ENCODE measurements around the gene FAM78A. TPM values are rescaled to one million over a fixed set of nuclear protein-coding genes. Genes with fewer than 3 reads are reported as not detected.

The FAM78A gene
- total and polyA plus RNA-seq, 8 donors, result 0.85 to 3.5 (median 1.6) TPM; not detected in 1

DNA sequence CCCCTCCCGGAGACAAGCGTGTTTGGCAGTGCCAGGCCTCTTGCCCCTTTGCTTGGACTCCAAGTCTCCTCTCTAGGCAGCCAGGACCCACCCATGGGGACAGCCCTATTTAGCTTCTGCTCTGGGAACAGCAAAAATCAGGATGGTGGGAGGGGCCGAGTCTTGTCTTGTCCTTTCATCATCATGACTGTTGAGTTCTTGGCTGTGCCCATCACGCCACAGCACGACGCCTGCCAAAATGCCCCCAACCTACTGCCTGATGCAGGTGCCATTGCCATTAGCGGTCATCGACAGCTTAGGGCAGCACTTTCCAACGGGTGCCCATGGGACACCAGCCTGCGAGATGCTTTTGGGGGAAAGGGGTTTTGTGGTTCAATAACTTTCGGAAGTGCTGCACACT, 32.1 kb upstream of the FAM78A start:
- intact Hi-C loops (cut with DNase I; ENCODE audit: low total_unique reads), result no loop called here
- Histone ChIP-seq H3K4me1 (peaks cover 0 to 6% (median 3%) of the 10 kb centered on the region in 4 donors), H3K36me3 (peaks cover 0 to 9% (median 0%) of the 10 kb centered on the region in 4 donors), H3K27ac (no peak overlapping the region), H3K4me3 (no peak overlapping the region), H3K27me3 (no peaks in the 10 kb centered on the region), H3K9me3 (no peaks in the 10 kb centered on the region)
- WGBS, 5 donors, result 90 to 94% (median 93%) methylated on average over 10 to 11 of the region's 11 CpGs
- TF ChIP-seq, protein P1, sequence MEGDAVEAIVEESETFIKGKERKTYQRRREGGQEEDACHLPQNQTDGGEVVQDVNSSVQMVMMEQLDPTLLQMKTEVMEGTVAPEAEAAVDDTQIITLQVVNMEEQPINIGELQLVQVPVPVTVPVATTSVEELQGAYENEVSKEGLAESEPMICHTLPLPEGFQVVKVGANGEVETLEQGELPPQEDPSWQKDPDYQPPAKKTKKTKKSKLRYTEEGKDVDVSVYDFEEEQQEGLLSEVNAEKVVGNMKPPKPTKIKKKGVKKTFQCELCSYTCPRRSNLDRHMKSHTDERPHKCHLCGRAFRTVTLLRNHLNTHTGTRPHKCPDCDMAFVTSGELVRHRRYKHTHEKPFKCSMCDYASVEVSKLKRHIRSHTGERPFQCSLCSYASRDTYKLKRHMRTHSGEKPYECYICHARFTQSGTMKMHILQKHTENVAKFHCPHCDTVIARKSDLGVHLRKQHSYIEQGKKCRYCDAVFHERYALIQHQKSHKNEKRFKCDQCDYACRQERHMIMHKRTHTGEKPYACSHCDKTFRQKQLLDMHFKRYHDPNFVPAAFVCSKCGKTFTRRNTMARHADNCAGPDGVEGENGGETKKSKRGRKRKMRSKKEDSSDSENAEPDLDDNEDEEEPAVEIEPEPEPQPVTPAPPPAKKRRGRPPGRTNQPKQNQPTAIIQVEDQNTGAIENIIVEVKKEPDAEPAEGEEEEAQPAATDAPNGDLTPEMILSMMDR (IDR thresholded peaks at IDR 0.05), result no peak
- no peak for TF ChIP-seq EP300 (IDR thresholded peaks at IDR 0.05)
- TF ChIP-seq POLR2AphosphoS5 (IDR thresholded peaks at IDR 0.05), result no peak
- no peak for TF ChIP-seq POLR2A (IDR thresholded peaks at IDR 0.05)
- no peak for DNase-seq

GRCh38 chr9:131307974-131308373, 31.7 kb upstream of the FAM78A start:
- H3K9me3 ChIP-seq, result no peaks in the 10 kb centered on the region
- no peak for TF ChIP-seq EP300 (IDR thresholded peaks at IDR 0.05)
- no peak for TF ChIP-seq POLR2A (IDR thresholded peaks at IDR 0.05)
- TF ChIP-seq, protein P1 (IDR thresholded peaks at IDR 0.05), result no peak
- no peak for TF ChIP-seq POLR2AphosphoS5 (IDR thresholded peaks at IDR 0.05)
- no peak for DNase-seq
- 85 to 90% (median 87%) methylated on average over 26 to 31 of the region's 31 CpGs for WGBS, 5 donors
- peaks cover 0 to 9% (median 0%) of the 10 kb centered on the region in 4 donors for H3K36me3 ChIP-seq
- intact Hi-C loops (cut with DNase I; ENCODE audit: low total_unique reads), result no loop called here
- no peak overlapping the region for H3K4me3 ChIP-seq
- H3K4me1 ChIP-seq, result peaks cover 0 to 6% (median 3%) of the 10 kb centered on the region in 4 donors
- H3K27ac ChIP-seq, result no peak overlapping the region
- H3K27me3 ChIP-seq, result no peaks in the 10 kb centered on the region

DNA sequence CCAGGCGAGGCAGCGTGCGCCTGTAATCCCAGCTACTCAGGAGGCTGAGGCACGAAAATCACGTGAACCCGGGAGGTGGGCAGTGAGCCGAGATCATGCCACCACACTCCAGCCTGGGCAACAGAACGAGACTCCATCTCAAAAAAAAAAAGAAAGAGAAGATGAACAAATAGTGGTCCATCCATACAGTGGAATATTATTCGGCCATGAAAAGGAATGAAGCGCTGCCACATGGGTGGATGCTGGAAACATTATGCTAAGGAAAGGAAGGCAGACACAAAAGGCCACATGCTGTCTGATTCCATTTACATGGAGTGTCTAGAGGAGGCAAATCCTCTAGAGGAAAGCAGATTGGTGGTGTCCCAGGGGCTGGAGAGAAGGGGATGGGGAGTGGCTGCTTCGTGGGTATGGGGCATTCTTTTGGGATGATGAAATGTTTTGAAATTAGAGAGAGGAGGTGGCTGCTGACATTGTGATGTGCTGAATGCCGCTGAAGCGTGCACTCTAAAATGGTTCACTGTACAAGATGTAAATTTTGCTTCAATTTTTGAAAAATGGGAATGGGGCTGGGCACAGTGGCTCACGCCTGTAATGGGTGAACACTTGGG, 30.2 kb upstream of the FAM78A start:
- Histone ChIP-seq H3K27me3 (no peaks in the 10 kb centered on the region), H3K4me1 (peaks cover 0 to 6% (median 3%) of the 10 kb centered on the region in 4 donors), H3K9me3 (no peaks in the 10 kb centered on the region), H3K36me3 (peaks cover 0 to 9% (median 0%) of the 10 kb centered on the region in 4 donors), H3K27ac (no peak overlapping the region), H3K4me3 (no peak overlapping the region)
- WGBS, 5 donors, result 90 to 94% (median 93%) methylated on average over 14 of the region's 14 CpGs
- intact Hi-C loops (cut with DNase I; ENCODE audit: low total_unique reads), result no loop called here
- DNase-seq, result no peak
- TF ChIP-seq, protein P1 (IDR thresholded peaks at IDR 0.05), result no peak
- no peak for TF ChIP-seq POLR2AphosphoS5 (IDR thresholded peaks at IDR 0.05)

DNA sequence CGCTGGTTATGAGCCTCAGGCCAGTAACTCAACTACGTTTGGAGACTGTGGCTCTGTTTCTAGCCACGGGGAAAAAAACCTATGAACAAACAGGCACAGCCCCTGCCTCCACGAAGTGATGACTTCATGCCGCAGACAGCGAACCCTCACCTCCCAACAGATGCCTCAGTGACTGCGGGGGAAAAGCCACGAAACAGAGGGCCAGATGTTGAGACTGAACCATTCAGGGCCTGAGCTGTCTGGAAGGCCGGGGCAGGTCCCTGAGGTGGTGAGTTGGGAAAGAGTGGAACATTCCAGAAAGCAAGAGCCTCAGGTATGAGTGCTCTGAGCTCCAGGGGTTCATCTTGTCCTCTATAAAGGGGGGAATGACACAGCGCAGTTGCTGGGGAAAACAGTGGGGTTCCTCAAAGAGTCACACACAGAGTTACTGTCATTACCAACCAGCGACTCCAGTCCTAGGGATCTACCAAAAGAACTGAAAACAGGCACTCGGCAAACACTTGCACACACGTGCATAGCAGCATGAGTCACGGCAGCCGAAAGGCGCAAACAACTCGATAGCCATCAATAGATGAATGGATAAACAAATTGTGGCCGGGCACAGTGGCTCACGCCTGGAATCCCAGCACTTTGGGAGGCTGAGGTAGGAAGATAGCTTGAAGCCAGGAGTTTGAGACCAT, 28.5 kb upstream of the FAM78A start:
- TF ChIP-seq, protein P1 (IDR thresholded peaks at IDR 0.05), result no peak
- TF ChIP-seq POLR2AphosphoS5 (IDR thresholded peaks at IDR 0.05), result no peak
- no peak for TF ChIP-seq POLR2A (IDR thresholded peaks at IDR 0.05)
- TF ChIP-seq EP300 (IDR thresholded peaks at IDR 0.05), result no peak
- Histone ChIP-seq H3K9me3 (no peaks in the 10 kb centered on the region), H3K27me3 (no peaks in the 10 kb centered on the region), H3K4me1 (no peaks in the 10 kb centered on the region), H3K36me3 (peaks cover 0 to 9% (median 0%) of the 10 kb centered on the region in 4 donors), H3K27ac (no peak overlapping the region), H3K4me3 (no peak overlapping the region)
- no peak for DNase-seq
- WGBS, 5 donors, result 51 to 63% (median 55%) methylated on average over 19 of the region's 19 CpGs
- intact Hi-C loops (cut with DNase I; ENCODE audit: low total_unique reads), result no loop called here
